Esophagus mucosa (tissue), 1 donor: ENCODE data around the gene TOGARAM1. TPM values are rescaled to one million over a fixed set of nuclear protein-coding genes. Genes with fewer than 3 reads are reported as not detected.

Source experiments
- ATAC-seq: fragments of 200-7000 bp; cut with Tn5 transposase; one replicate; pipeline ENCODE4 v1.9.1; 2020
- total RNA-seq: library from RNA; stranded (reverse); gene quantifications from one replicate; pipeline ENCODE4 v1.2.4, GENCODE V29; 2023
- donor health status: DM: yes; HTN: yes; CAD: no.

TOGARAM1 gene
- 8.8 TPM for total RNA-seq

- peak; percentile 99 for ATAC-seq
Measured at GRCh38 chr14:44961554-44962333, at the start of gene TOGARAM1, which contains the start of gene KLHL28. TOGARAM1 (plus strand) TSS chr14:44962190; CDS start chr14:44962422, 232 bp downstream. KLHL28 (minus strand) TSS chr14:44961947; CDS start chr14:44945928, 16,019 bp downstream.

- peak; percentile 59 for ATAC-seq
Measured at GRCh38 chr14:44914849-44915248, 47.1 kb upstream of the TOGARAM1 start.

GRCh38 chr14:44928793-44929192 lies 33.2 kb upstream of the TOGARAM1 start:
- ATAC-seq = no peak

- no peak for ATAC-seq
Measured at GRCh38 chr14:44935155-44935554, 26.8 kb upstream of the TOGARAM1 start.

GRCh38 chr14:44937547-44937946 lies 24.4 kb upstream of the TOGARAM1 start:
- ATAC-seq = no peak

- ATAC-seq = no peak
Measured at GRCh38 chr14:44940211-44940610, 21.8 kb upstream of the TOGARAM1 start.

GRCh38 chr14:44940944-44941343 lies 21.0 kb upstream of the TOGARAM1 start:
- no peak for ATAC-seq

GRCh38 chr14:44941591-44941990 lies 20.4 kb upstream of the TOGARAM1 start:
- no peak for ATAC-seq

- no peak for ATAC-seq
Measured at GRCh38 chr14:44942436-44942835, 19.6 kb upstream of the TOGARAM1 start.

- no peak for ATAC-seq
Measured at GRCh38 chr14:44944107-44944506, 17.9 kb upstream of the TOGARAM1 start.

GRCh38 chr14:44945264-44945663 lies 16.7 kb upstream of the TOGARAM1 start:
- no peak for ATAC-seq

- no peak for ATAC-seq
Measured at GRCh38 chr14:44951051-44951450, 10.9 kb upstream of the TOGARAM1 start.

- no peak for ATAC-seq
Measured at GRCh38 chr14:44952391-44953110, 9.4 kb upstream of the TOGARAM1 start.

GRCh38 chr14:44954750-44955149 lies 7.2 kb upstream of the TOGARAM1 start:
- ATAC-seq = no peak

- no peak for ATAC-seq
Measured at GRCh38 chr14:44955528-44955927, 6.5 kb upstream of the TOGARAM1 start.

GRCh38 chr14:44956866-44957265 lies 5.1 kb upstream of the TOGARAM1 start:
- no peak for ATAC-seq

- ATAC-seq = no peak
Measured at GRCh38 chr14:44959538-44959937, 2.5 kb upstream of the TOGARAM1 start.

GRCh38 chr14:44960146-44960545 lies 1.8 kb upstream of the TOGARAM1 start:
- no peak for ATAC-seq

- no peak for ATAC-seq
Measured at GRCh38 chr14:44960646-44961045, 1.3 kb upstream of the TOGARAM1 start.

- peak; percentile 49 for ATAC-seq
Measured at GRCh38 chr14:44961151-44961553, 838 bp upstream of the TOGARAM1 start.

- ATAC-seq = peak; percentile 54
Measured at GRCh38 chr14:44962334-44963043, 499 bp downstream of the TOGARAM1 start.

GRCh38 chr14:44963044-44963528 lies 1.1 kb downstream of the TOGARAM1 start:
- no peak for ATAC-seq

- ATAC-seq = no peak
Measured at GRCh38 chr14:44963775-44964380, 1.9 kb downstream of the TOGARAM1 start.
